ENCODE measurements around the gene ITGB2.

GRCh38 chr21:44872649-44873355, 47.9 kb downstream of the ITGB2 start:
- TF ChIP-seq CTCF (IDR thresholded peaks at IDR 0.05) = no peak
- TF ChIP-seq EP300 (IDR thresholded peaks at IDR 0.05) = no peak
- no peak for TF ChIP-seq POLR2A (IDR thresholded peaks at IDR 0.05)
- peak in 1 of 3 donors; percentile 3 for TF ChIP-seq POLR2AphosphoS5 (IDR thresholded peaks at IDR 0.05)

Data from suprapubic skin (tissue), 4 donors.